ENCODE measurements around the gene COBL.
"Not testable (repeated sequence)": the region's sequence is repeated elsewhere in the genome, so short reads cannot be mapped to it uniquely, and the experiment has no call there.

Gene COBL

DNA sequence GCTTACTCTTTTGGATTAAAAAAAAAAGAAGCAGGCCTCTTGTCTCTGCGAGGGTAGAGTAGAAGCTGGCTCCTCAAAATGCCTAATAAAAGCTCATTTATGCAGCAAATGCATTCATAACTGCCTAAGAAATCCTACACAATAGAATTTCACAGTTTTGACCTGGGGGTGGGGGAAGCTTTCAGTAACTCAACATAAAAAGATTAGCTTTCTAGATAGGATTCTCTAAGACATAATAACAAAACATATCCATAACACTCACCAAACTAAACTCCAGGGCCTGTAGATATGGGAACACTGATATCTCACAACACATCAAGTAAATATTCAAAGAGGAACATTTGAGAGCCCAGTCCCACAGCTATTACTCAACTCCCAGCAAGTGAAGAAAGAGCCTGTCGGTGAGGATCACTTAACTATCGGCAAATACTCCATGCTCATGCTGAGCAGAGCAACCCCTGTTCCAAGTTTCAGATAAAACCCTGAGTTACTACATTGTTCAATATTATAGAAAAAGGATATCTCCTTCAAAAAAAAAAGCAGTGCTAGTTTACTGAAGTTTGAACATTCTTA, 88.1 kb downstream of the COBL start:
- no peak for DNase-seq

DNA sequence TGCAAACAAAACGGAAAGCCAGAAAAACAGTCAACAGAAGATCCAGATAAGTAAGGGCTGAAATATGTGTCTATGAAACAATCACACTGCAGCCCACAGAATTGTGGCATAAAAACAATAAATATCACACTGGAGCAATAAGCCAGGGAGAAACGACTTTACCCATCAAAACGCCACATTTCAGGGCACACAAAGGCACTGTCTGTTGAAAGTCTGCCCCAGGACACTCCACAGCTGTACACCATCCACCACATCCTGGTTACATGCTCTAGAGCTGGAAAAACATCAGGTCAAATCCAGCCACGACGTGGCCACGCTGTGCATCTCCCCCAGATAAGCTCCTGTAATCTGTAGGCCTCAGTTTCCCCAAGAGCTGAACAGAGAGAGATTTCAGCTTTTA, 88.7 kb downstream of the COBL start:
- no peak for DNase-seq

DNA sequence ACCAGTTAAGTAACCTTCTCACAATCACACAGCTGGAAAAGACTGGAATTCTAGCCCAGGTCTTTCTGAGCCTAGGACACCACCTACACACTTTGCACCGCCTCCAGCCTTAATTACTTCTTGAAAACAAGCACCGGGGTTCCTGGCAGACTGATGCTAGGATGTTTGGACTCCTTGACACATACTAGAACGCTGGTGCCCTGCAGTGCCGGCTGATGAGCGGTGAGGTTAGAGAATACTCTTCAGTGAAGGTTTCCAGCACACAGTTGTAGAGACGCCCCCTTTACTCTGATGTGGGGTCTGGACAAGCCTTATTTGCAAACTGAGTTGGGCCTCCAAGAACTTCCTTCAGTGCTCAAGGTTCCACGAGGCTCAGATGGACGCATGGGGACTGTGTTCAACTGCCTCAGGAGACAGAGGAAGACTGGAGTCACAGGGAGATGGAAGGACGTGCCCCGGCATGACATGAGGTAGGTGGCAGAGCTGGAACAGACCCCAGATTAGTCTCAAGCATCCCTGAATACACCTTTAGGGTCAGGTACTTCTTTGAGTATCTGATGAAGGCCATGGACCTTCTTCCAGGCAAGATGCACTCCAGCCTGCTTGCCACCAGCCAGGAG, 89.6 kb downstream of the COBL start:
- DNase-seq = no peak

DNA sequence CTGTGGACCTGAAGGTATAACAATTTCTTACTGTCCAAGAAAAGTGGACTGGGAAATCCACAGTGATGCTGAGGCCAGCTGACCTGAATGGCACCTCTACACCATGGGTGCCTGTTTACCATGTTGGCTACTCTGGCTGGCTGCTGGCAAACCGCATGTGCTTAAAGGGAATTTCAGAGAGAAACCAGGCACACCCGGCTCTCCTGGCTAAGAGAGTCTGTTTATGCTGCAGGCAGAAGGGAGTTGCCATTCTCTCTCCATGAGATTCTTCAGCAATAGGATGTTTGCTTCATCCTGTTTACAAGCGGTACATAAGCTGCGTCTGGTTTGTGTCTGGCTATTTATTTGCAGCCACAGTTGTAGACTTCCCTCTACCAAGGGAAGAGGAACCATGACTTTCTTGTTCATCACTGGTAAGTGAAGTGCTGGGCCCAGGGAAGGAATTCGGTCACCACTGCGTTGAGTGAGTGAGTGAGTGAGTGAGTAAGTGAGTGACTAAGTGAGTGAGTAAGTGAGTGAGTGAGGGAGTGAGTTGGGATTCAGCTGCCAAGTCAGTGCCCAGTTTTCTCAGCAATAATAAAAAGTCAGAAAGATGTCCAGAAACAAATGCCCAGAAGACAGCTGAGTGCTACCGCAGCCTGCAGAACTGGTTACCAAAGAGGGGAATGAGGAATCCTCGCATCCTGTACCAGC, 90.4 kb downstream of the COBL start:
- no peak for DNase-seq

DNA sequence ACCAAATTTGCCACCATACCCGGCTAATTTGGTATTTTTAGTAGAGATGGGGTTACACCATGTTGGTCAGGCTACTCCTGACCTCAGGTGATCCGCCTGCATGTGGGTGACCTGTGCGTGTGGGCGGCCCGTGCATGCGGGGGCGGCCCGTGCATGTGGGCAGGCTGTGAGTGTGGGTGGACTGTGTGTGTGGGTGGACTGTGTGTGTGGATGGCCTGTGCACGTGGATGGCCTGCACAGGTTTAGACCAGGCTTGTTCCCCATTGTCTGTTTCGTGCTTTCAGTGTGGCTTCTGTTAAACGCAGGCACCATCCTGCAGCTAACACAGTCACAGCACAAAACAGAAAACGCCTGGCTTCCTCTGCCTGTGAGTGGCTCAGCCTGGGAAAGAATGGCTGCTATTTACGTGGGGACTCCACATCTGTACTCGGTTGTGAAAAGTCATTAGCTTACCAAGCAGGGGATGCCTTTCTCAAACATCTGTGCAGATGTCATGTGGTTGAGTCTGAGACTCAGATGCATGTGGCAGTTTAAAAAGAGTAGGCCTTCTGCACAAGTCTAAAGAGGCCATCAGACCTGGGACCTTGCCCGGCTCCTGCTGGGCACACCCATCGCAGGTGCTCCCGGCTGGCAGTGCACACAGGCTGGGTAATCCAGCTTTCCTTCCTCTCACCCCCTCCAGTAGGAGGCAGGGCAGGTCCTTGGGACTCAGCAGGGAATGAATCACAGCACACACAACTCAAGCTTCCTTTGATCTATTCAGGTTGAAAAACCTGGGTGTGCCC, 91.6 kb downstream of the COBL start:
- no peak for DNase-seq

DNA sequence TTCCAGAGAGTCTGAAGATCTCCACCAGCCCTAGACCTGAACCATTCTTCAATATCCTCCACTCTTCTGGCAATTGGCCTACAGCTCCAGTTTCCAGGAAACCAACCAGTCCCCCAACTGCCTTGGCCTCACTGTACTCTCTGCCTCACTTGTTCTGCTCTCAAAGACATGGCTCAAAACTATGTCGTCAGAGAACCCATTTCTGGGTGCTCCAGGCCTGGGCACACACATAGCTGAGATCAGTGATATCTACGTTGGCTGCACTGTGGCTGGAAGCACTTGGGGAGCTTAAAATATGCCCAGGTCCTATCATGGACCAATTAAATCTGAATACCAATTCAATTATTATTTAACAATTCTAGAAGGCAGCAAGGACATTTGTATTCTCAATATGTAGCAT, 93.1 kb downstream of the COBL start:
- DNase-seq = no peak

DNA sequence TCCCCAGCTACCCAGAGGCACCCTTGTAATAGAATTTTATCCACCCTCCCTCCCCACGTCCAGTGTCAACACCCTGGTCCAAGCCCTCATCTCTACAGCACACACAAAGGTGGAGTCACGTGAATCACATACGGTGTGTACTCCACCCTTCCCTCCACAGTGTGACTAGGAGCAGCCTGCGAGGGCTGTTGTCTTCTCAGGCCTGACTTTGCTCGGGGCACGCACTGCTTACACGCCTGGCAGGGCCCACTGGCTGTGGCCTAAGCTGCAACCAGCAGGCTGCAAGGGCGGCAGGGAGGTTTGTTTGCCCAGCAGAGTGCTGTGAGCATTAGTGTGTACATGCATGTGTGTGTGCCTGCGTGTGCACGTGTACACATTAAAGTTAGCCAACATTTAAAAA, 93.7 kb downstream of the COBL start:
- no peak for DNase-seq

DNA sequence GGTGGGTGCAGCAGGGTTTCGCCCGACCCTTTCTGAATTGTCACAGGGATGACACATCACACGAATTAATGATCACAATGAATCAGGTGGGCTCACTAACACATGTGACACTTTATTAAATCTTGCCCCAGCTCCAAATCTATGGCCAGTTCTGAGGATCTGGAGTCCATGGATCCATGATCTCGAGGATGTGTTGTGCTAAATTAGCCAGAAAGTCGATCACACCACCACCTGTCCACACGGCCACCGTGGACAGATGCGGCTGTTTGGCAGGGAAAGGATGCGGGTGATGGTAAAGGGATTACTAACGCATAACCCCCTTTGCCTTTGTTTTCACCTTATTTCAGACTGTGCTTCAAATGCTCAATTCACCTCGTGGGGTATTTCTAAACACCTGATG, 96.4 kb downstream of the COBL start:
- DNase-seq = no peak

DNA sequence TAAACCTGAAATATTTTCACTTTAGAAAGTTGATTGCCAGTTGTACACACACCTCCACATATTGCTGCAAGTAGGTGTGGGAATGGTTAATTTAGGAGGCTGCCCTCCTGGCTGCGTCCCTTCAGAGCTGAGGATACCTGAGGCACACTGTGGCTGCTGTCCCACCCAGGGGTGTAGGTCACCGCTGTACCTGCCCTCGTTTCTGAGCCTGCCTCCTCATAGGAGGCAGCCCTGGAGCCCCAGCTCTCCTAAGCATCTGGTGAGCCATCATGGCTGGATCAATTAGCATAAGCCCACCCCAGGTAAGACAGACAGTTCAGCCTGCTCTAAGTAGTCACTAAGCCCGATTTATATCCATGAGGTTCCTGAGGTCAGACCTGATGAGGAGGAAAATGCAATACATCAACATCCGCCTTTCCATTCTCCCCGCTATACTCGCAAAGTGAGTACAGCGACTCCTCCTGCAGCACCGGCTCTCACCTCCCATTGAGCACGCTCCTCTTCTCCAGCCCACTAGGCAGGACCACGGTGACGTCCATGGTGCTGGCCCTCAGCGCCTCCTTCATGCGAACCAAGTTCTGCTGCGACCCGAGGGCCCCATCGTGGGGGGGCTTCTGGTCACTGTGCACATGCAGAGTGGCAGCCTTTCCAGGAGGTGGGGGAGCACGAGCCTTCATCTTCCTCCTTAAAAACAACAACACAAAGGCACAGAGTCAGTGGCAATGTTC, 97.2 kb downstream of the COBL start:
- DNase-seq = no peak

DNA sequence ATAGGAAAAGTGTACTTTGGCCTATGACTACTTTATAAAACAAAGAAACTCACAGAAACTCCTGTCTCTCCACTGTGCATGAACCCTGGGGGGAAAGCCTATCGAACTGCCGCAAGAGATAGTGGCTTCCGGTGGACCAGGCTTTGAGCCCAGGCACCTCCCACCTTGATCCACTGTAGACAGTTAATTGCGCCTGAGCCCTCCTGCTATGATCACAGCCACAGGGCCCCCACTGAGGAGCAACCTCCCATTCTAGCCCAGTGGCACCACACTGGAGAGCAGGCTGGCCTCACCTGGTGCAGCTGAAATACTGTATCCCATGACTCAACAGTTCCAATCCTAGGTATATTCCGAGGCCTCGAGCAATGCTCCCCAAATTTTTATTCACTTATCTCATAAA, 98.8 kb downstream of the COBL start:
- no peak for DNase-seq

DNA sequence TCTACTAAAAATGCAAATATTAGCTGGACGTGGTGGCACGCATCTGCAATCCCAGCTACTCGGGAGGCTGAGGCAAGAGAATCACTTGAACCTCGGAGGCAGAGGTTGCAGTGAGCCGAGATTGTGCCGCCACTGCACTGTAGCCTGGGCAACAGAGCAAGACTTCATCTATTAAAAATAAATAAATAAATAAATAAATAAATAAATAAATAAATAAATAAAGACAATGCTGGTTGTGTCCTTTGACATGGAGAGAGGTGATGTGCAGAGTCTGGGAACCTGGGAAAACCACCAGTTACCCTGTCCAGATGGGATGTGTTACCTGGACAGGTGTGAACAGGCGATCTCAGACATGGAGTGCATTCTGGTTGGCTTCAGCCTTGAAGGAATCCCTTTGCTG, 102.5 kb downstream of the COBL start:
- DNase-seq = no peak

DNA sequence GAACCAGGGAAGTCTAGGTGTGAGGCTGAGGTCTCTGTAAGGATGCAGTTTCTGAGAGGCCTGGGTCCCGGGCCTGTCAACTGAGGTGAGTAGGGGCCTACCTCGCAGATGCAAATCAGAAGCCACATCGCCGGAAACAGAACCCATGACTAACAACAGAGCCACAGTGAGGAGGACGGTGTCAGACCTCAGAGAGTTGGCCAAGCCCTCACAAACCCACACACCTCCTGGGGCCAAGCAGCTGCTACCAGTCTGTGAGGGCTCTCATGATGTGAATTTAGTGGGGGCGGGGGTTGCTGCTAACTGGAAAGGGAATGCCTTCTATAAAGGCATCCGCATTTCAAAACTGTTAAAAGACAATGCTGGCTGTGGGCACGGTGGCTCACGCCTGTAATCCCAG, 103.0 kb downstream of the COBL start:
- no peak for DNase-seq

DNA sequence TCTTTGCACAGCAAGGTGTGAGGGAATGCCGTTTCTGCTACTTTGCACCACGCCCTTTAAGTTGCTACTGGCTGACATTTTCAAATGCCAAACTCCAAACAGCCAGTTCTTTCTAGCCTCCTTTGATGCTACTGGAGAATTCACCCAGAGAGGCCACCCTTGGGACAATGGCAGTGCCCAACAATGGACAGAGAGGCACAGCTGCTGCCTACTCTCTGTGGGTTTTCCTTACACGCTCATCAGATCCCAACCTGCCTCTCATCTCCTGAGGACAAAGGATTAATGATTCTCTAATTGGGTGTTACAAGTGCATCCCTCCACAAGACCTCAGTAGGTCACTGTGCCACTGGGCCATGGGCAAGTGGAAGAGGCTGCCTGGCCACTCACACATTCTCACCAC, 105.8 kb downstream of the COBL start:
- no peak for DNase-seq

DNA sequence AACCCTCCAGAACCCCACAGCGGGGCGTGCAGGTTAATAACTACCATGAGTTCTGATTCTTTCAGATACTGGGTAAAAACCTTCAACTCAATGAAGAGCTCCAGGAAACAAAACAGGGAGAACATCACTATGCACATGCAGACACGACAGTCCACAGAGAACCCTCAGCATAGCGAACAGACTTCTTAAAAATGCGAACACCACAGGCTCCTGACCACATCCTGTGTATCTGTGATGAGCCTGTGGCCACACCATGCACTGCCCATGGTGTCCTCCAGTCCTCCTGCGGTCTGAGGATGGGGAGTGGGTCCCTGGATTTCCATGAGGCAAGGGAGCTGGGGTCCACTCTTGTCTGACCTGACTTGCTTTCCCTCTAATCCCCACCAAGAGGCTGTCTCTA, 107.2 kb downstream of the COBL start:
- DNase-seq = no peak

DNA sequence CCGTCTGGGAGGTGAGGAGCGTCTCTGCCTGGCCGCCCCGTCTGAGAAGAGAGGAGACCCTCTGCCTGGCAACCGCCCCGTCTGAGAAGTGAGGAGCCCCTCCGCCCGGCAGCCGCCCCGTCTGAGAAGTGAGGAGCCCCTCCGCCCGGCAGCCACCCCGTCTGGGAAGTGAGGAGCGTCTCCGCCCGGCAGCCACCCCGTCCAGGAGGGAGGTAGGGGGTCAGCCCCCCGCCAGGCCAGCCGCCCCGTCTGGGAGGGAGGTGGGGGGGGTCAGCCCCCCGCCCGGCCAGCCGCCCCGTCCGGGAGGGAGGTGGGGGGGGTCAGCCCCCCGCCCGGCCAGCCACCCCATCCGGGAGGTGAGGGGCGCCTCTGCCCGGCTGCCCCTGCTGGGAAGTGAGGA, 108.5 kb downstream of the COBL start:
- DNase-seq = not testable (repeated sequence)

DNA sequence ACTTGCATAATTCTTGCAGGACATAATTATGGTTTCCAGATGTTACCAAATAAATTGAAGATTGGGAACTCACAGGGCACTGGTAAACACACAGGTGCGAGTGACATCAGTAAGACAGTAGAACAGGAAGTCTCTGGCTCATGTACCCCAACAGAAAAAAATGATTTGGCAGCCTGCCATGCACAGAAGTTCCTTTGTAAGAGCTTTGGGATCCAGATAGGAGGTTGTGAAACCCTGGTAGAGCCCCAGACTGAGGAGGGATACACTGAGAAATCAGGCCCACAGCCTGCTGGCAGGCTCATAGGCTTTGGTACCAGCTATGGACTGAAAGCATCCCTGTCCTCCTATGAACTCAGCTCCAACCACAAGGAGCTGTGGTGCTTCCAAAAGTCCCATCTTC, 118.0 kb downstream of the COBL start:
- DNase-seq = no peak

DNA sequence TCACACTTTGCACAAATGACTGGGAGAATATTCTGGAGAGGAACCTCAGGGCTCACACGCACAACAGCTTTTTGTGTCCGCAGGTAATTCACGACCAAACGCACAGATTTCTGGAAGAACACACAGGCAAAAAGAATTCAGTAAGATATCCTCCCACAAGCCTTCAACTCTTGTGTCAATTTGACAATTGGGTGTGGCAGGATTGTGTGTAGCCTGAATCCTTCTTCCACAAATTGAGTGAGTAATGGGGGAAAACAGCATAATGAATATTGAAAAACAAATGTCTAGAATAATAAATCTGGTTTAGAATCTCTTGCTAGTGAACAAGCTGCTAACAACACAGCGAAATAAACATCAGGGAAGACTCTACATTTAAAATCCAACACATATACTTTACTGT, 125.6 kb downstream of the COBL start:
- no peak for DNase-seq

DNA sequence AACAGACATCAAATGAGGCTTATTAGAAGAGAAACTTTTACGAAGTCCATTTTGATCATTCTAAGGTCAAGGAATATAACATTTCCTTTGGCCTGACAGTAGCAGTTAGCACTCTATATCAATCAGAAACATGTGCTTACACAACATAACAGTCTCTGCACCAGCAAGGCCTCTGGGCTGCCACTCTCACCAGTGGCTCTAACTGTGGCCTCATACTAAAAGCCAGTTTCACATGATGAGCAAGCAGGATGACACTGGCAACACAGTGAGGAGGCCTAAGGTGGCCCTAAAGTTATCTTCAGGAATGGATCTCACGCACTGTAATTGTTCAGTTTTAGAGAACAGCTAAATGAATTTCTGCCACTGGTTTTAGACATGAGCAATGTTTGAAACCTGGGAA, 126.8 kb downstream of the COBL start:
- no peak for DNase-seq

DNA sequence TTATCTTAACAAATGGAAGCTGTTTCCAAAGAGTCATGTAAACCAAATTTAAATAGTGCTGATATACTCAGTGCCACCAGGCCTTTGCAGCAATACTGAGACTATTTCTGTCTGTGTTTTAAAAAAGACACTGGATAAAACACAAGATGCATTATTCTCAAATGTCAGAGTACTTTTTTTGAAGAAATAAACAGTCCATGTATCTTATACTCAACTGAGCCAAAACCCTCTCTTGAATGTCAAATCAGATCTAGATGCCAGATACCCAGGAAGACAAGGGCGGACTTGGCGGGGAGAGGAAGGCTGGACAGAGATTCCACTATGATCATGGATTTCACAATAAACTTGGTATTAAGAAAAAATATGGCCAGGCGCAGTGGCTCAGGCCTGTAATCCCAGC, 127.6 kb downstream of the COBL start:
- no peak for DNase-seq

DNA sequence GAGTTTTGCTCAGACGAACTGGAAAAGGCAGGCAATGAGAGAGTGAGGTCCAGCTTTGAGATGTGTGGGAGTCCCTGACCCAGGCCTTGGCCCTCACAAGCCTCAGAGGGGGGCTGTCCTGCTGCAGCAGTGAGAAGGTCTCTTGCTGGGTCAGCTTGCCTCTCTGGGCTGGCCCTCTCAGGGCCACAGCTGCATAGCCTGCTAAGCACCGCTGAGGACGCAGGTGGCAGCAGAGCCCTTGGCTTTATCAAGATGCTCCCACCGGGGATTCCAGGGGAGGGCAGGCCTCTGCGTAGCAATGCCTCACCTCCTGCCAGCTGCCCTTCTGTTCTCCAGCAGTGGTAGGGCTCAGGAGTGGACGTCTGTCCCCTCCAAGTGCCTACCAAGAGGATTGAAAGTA, 128.7 kb downstream of the COBL start:
- DNase-seq = no peak

DNA sequence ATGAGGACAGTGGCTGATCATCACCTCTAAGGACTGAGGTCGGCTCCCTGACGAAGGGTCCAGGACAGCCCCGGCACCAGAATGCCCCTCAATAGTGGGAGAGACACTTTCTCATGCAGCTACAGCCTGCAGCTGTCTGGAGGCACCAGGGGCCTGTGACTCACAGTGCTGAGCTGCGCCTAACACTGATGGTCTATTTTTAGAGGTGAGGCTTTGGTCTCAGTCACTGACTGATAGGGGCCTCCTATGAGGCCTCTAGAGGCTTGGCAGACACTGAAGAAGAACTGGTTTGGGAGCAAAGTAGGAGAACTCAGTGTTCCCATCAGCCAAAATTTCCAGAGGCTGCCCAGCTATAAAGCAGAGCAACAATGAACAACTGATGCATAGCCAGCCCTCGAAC, 130.1 kb downstream of the COBL start:
- no peak for DNase-seq

DNA sequence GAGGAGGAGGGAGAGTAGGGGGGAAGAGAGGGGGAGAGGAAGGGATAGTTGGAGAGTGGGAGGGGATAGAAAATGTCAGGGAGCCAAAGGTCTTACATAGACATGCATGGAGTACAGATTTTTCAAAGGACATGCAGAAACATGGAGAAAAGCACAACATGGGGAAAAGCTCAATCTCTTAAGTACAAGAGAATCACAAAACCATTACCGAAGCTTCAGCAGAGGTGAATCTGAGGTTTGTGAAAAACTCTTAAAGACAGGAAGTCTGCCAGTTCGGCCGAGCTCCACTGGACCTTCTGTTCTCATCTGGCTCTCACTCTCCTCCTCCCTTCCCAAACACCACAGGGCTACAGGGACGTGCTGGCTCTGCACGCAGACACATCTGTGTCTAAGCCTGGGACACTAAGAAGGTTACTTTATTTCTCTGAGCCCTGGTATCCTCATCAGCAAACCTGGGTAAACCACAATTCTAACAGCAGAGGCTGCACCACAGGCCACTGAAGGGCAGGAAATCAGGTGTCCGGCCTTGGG, 133.9 kb downstream of the COBL start:
- no peak for DNase-seq

DNA sequence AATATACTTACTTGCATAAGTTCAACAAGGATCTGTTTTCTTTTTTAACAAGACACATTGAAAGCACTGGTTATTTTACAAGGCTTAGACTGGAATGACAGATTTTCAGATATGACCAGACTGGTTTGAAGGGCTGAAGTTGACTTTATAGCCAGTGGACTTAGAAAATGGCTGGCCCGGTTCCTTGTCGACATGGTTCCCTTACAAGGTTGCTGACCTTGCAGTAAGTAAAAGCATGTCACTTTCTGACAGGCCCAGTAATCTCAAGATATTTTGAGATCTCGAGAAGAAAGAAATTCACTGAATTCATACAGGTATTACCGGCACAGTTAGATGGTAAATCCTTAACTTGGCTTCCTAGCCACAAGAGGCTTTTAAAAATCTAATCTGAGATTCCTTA, 136.5 kb downstream of the COBL start:
- no peak for DNase-seq

Data from CD4-positive, alpha-beta T cell treated with Interleukin-17A for 4 hours (primary cell).